Posterior vena cava (tissue), 2 donors: ENCODE results near the gene CDH13. TPM values are rescaled to one million over a fixed set of nuclear protein-coding genes. Genes with fewer than 3 reads are reported as not detected.

Source experiments
- DNase-seq: peaks from one replicate; pipeline ENCODE4 v3.0.0-alpha.2; 2020; ENCODE audit warnings: low spot score
- intact Hi-C, 2 donors: fragments of 100-400 bp; cut with DNase I; formaldehyde crosslinking; loops; one replicate each; pipeline versions ENCODE4 v1.14.1 to v1.14.2; 2022 to 2023
- total RNA-seq, 2 donors: library from RNA; stranded (reverse); fragmentation: NEBNext Ultra II Directional; extraction: Animal tissue kit (Norgen Biotek cat#: 25700); gene quantifications; one replicate each; pipeline ENCODE4 v1.2.1, GENCODE V29; 2021
- donor health status: DM: yes; HTN: yes; CAD: no.
- donor health status: DM: yes; HTN: yes; CAD: no.

CDH13 gene
- total RNA-seq, 2 donors from 2014 or later, result 32.0 to 81.7 TPM

- intact Hi-C loops, result no loop called here
- DNase-seq, result no peak
These were observed 585.6 kb downstream of the CDH13 start for GRCh38 chr16:83212301-83212841.

GRCh38 chr16:83214671-83215070 is 587.9 kb downstream of the CDH13 start:
- DNase-seq, result no peak
- intact Hi-C loops, result loop anchor here in 1 of 2 donors (5.0 kb wide), 1 partner anchor 173 kb away; no protein-coding TSS in a partner anchor

- no peak for DNase-seq
- intact Hi-C loops, result loop anchor here in 1 of 2 donors (5.0 kb wide), 1 partner anchor 172 kb away; no protein-coding TSS in a partner anchor
These were observed 588.7 kb downstream of the CDH13 start for GRCh38 chr16:83215406-83216001.

GRCh38 chr16:83219285-83219684 is 592.5 kb downstream of the CDH13 start:
- DNase-seq, result no peak
- intact Hi-C loops, result loop anchor here in 1 of 2 donors (5.0 kb wide), 1 partner anchor 168 kb away; no protein-coding TSS in a partner anchor

- intact Hi-C loops, result no loop called here
- DNase-seq, result no peak
These were observed 593.3 kb downstream of the CDH13 start for GRCh38 chr16:83220066-83220465.

- DNase-seq, result no peak
- intact Hi-C loops, result no loop called here
These were observed 597.9 kb downstream of the CDH13 start for GRCh38 chr16:83224642-83225041.

GRCh38 chr16:83227336-83227735 is 600.6 kb downstream of the CDH13 start:
- DNase-seq, result no peak
- intact Hi-C loops, result no loop called here

GRCh38 chr16:83231729-83232128 is 605.0 kb downstream of the CDH13 start:
- intact Hi-C loops, result no loop called here
- DNase-seq, result no peak

GRCh38 chr16:83233153-83233552 is 606.4 kb downstream of the CDH13 start:
- no peak for DNase-seq
- intact Hi-C loops, result no loop called here

GRCh38 chr16:83238949-83239691 is 612.4 kb downstream of the CDH13 start:
- intact Hi-C loops, result no loop called here
- DNase-seq, result no peak

GRCh38 chr16:83244057-83244456 is 617.3 kb downstream of the CDH13 start:
- DNase-seq, result no peak
- intact Hi-C loops, result no loop called here

- DNase-seq, result no peak
- intact Hi-C loops, result no loop called here
These were observed 618.3 kb downstream of the CDH13 start for GRCh38 chr16:83245061-83245460.

GRCh38 chr16:83247767-83248372 is 621.1 kb downstream of the CDH13 start:
- no peak for DNase-seq
- intact Hi-C loops, result no loop called here

GRCh38 chr16:83248735-83249463 is 622.1 kb downstream of the CDH13 start:
- intact Hi-C loops, result no loop called here
- DNase-seq, result no peak

GRCh38 chr16:83253521-83253920 is 626.8 kb downstream of the CDH13 start:
- intact Hi-C loops, result loop anchor here in 1 of 2 donors (5.0 kb wide), 1 partner anchor 1631 kb away; no protein-coding TSS in a partner anchor

GRCh38 chr16:83258366-83258928 is 631.7 kb downstream of the CDH13 start:
- no peak for DNase-seq
- intact Hi-C loops, result no loop called here

More at GRCh38 chr16:83253521-83253920, 626.8 kb downstream of the CDH13 start:
- DNase-seq, result no peak

- no peak for DNase-seq
- intact Hi-C loops, result no loop called here
These were observed 640.2 kb downstream of the CDH13 start for GRCh38 chr16:83266848-83267553.

GRCh38 chr16:83268169-83268568 is 641.4 kb downstream of the CDH13 start:
- no peak for DNase-seq
- intact Hi-C loops, result no loop called here
